HepG2 (cell line): Measurements from ENCODE around the gene CPPED1. TPM values are rescaled to one million over a fixed set of nuclear protein-coding genes. Genes with fewer than 3 reads are reported as not detected.

Source experiments
- CHCHD3 ChIP-seq: sonication (generic); formaldehyde crosslinking; IDR thresholded peaks from 2 replicates; pipeline ENCODE4 v1.8.0; 2022; ENCODE audit warnings: mild to moderate bottlenecking, missing genetic modification reagents, moderate library complexity
- EP300 ChIP-seq, 3 experiments: sonication (generic) in 1 of 3; formaldehyde crosslinking in 1 of 3; IDR thresholded peaks; 2 replicates each; pipeline versions ENCODE4 v1.5.1 to v1.6.1; 2011 to 2020; ENCODE audit warnings: low read depth in 2 of 3, low read length in 2 of 3, borderline replicate concordance in 1 of 3, improper control_type of control experiment in 1 of 3, mild to moderate bottlenecking in 1 of 3, missing genetic modification reagents in 1 of 3, moderate library complexity in 1 of 3
- ETV6 ChIP-seq: sonication (generic); formaldehyde crosslinking; conservative IDR thresholded peaks from 2 replicates; pipeline ENCODE4 v1.4.0; 2020; ENCODE audit warnings: missing genetic modification reagents
- RBAK ChIP-seq: sonication (generic); formaldehyde crosslinking; IDR thresholded peaks from 2 replicates; pipeline ENCODE4 v1.5.1; 2020; ENCODE audit warnings: mild to moderate bottlenecking, missing genetic modification reagents
- RFXAP ChIP-seq: sonication (generic); formaldehyde crosslinking; IDR thresholded peaks from 2 replicates; pipeline ENCODE4 v1.4.0; 2020; ENCODE audit warnings: missing genetic modification reagents, borderline replicate concordance
- SMARCE1 ChIP-seq: fragments of 450-650 bp; IDR thresholded peaks from 2 replicates; pipeline ENCODE4 v1.6.1; 2017; ENCODE audit warnings: borderline replicate concordance
- SOX5 ChIP-seq: IDR thresholded peaks from 2 replicates; pipeline ENCODE4 v1.6.1; 2016; ENCODE audit warnings: borderline replicate concordance
- ZNF567 ChIP-seq: sonication (generic); formaldehyde crosslinking; IDR thresholded peaks from 2 replicates; pipeline ENCODE4 v1.8.1; 2023; ENCODE audit warnings: mild to moderate bottlenecking, missing genetic modification reagents, borderline replicate concordance
- ZNF605 ChIP-seq: sonication (generic); formaldehyde crosslinking; IDR thresholded peaks from 2 replicates; pipeline ENCODE4 v1.8.0; 2022; ENCODE audit warnings: mild to moderate bottlenecking, missing genetic modification reagents
- polyA plus RNA-seq, 8 experiments: library from polyadenylated mRNA; depleted of rRNA in 3 of 8; stranded (reverse) in 7 of 8; unstranded in 1 of 8; fragments of >200 nt; fragmentation: Illumina TruSeq in 4 of 8; extraction: Trizol in 4 of 8; gene quantifications; 2 replicates each; pipeline versions ENCODE4 v1.2.1 to v1.2.3, GENCODE V29; 2011 to 2016; ENCODE audit warnings: low read depth in 4 of 8, missing spikeins in 1 of 8, mixed read lengths in 1 of 8; ENCODE audit not compliant: insufficient read depth in 1 of 8
- total RNA-seq, 5 experiments: library from RNA; depleted of rRNA; stranded (reverse); fragments of >200 nt; fragmentation: Illumina TruSeq; extraction: Trizol; gene quantifications; 2 replicates each; pipeline ENCODE4 v1.2.3, GENCODE V29; 2016; ENCODE audit warnings: low read depth in 1 of 5
- TF ChIP-seq, protein P1 (sequence below): sonication (generic); formaldehyde crosslinking; IDR thresholded peaks from 2 replicates; pipeline ENCODE4 v1.4.0; 2020; ENCODE audit warnings: low read depth, missing genetic modification reagents
- TF ChIP-seq, protein P2 (sequence below): sonication (generic); formaldehyde crosslinking; IDR thresholded peaks from 2 replicates; pipeline ENCODE4 v1.4.0; 2020; ENCODE audit warnings: missing genetic modification reagents
- TF ChIP-seq, protein P3 (sequence below): sonication (generic); formaldehyde crosslinking; IDR thresholded peaks from 2 replicates; pipeline ENCODE4 v1.5.1; 2020; ENCODE audit warnings: missing genetic modification reagents, mild to moderate bottlenecking, borderline replicate concordance
- TF ChIP-seq, protein P4 (sequence below): IDR thresholded peaks from 2 replicates; pipeline ENCODE4 v1.6.1; 2018; ENCODE audit warnings: missing genetic modification reagents
- TF ChIP-seq, protein P5 (sequence below), 2 experiments: fragments of 450-650 bp in 1 of 2; sonication (generic) in 1 of 2; formaldehyde crosslinking; IDR thresholded peaks; 2 replicates each; pipeline versions ENCODE4 v1.5.0 to v1.8.0; 2020 to 2022; ENCODE audit warnings: mild to moderate bottlenecking in 1 of 2, missing genetic modification reagents in 1 of 2
- TF ChIP-seq, protein P6 (sequence below): sonication (generic); formaldehyde crosslinking; IDR thresholded peaks from 2 replicates; pipeline ENCODE4 v1.5.1; 2020; ENCODE audit warnings: mild to moderate bottlenecking, missing genetic modification reagents, borderline replicate concordance

The CPPED1 gene
- total and polyA plus RNA-seq, 2 of the 13 experiments (the other 11 are each of a cell fraction or from before 2014, with no cell fraction given) = 66.6 to 71.3 TPM

DNA sequence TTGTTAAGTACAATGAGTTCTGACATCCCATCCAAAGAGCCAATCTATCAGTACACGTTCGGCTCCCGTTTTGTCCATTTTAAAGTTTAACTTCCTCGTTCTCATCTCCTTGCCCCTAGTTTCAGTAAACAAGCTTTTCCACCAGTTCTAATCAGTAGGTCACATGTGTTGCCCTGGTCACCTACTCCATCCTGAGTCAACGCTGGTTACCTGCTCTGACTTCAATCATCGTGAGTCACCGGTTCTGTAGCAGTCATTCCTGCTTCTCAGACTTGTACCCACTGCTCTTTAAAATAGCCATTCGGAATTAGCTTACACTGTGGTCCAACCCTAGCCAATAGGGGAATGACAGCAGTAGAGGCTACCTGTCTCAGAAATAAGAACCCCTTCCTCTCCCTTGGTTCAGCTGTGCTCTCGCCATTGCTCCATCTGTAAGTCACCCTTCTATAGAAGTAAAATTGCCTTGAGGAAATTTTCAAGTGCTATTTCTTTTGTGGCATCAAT, 191.0 kb downstream of the CPPED1 start (continued):
- TF ChIP-seq, protein P1, sequence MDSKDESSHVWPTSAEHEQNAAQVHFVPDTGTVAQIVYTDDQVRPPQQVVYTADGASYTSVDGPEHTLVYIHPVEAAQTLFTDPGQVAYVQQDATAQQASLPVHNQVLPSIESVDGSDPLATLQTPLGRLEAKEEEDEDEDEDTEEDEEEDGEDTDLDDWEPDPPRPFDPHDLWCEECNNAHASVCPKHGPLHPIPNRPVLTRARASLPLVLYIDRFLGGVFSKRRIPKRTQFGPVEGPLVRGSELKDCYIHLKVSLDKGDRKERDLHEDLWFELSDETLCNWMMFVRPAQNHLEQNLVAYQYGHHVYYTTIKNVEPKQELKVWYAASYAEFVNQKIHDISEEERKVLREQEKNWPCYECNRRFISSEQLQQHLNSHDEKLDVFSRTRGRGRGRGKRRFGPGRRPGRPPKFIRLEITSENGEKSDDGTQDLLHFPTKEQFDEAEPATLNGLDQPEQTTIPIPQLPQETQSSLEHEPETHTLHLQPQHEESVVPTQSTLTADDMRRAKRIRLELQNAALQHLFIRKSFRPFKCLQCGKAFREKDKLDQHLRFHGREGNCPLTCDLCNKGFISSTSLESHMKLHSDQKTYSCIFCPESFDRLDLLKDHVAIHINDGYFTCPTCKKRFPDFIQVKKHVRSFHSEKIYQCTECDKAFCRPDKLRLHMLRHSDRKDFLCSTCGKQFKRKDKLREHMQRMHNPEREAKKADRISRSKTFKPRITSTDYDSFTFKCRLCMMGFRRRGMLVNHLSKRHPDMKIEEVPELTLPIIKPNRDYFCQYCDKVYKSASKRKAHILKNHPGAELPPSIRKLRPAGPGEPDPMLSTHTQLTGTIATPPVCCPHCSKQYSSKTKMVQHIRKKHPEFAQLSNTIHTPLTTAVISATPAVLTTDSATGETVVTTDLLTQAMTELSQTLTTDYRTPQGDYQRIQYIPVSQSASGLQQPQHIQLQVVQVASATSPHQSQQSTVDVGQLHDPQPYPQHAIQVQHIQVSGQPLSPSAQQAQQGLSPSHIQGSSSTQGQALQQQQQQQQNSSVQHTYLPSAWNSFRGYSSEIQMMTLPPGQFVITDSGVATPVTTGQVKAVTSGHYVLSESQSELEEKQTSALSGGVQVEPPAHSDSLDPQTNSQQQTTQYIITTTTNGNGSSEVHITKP (CRISPR knock-in tag) = peak; percentile 70; the same call in 1 of the 2 replicates
- TF ChIP-seq ZNF567 (CRISPR knock-in tag) = no peak
- TF ChIP-seq, protein P2, sequence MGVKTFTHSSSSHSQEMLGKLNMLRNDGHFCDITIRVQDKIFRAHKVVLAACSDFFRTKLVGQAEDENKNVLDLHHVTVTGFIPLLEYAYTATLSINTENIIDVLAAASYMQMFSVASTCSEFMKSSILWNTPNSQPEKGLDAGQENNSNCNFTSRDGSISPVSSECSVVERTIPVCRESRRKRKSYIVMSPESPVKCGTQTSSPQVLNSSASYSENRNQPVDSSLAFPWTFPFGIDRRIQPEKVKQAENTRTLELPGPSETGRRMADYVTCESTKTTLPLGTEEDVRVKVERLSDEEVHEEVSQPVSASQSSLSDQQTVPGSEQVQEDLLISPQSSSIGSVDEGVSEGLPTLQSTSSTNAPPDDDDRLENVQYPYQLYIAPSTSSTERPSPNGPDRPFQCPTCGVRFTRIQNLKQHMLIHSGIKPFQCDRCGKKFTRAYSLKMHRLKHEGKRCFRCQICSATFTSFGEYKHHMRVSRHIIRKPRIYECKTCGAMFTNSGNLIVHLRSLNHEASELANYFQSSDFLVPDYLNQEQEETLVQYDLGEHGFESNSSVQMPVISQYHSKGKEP = no peak
- TF ChIP-seq, protein P3, sequence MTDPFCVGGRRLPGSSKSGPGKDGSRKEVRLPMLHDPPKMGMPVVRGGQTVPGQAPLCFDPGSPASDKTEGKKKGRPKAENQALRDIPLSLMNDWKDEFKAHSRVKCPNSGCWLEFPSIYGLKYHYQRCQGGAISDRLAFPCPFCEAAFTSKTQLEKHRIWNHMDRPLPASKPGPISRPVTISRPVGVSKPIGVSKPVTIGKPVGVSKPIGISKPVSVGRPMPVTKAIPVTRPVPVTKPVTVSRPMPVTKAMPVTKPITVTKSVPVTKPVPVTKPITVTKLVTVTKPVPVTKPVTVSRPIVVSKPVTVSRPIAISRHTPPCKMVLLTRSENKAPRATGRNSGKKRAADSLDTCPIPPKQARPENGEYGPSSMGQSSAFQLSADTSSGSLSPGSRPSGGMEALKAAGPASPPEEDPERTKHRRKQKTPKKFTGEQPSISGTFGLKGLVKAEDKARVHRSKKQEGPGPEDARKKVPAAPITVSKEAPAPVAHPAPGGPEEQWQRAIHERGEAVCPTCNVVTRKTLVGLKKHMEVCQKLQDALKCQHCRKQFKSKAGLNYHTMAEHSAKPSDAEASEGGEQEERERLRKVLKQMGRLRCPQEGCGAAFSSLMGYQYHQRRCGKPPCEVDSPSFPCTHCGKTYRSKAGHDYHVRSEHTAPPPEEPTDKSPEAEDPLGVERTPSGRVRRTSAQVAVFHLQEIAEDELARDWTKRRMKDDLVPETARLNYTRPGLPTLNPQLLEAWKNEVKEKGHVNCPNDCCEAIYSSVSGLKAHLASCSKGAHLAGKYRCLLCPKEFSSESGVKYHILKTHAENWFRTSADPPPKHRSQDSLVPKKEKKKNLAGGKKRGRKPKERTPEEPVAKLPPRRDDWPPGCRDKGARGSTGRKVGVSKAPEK = no peak
- no peak for TF ChIP-seq ETV6 (CRISPR knock-in tag)
- TF ChIP-seq, protein P4, sequence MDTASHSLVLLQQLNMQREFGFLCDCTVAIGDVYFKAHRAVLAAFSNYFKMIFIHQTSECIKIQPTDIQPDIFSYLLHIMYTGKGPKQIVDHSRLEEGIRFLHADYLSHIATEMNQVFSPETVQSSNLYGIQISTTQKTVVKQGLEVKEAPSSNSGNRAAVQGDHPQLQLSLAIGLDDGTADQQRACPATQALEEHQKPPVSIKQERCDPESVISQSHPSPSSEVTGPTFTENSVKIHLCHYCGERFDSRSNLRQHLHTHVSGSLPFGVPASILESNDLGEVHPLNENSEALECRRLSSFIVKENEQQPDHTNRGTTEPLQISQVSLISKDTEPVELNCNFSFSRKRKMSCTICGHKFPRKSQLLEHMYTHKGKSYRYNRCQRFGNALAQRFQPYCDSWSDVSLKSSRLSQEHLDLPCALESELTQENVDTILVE = peak; percentile 26; the same call in 1 of the 2 replicates
- TF ChIP-seq SMARCE1 = no peak
- peak; percentile 90 for TF ChIP-seq SOX5 (CRISPR knock-in tag)
- TF ChIP-seq, protein P5, sequence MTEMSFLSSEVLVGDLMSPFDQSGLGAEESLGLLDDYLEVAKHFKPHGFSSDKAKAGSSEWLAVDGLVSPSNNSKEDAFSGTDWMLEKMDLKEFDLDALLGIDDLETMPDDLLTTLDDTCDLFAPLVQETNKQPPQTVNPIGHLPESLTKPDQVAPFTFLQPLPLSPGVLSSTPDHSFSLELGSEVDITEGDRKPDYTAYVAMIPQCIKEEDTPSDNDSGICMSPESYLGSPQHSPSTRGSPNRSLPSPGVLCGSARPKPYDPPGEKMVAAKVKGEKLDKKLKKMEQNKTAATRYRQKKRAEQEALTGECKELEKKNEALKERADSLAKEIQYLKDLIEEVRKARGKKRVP (CRISPR knock-in tag; IDR thresholded peaks at IDR 0.05) = peak in 1 of 2 experiments; percentile 66; a peak in 2 of 4 replicates
- TF ChIP-seq, protein P6, sequence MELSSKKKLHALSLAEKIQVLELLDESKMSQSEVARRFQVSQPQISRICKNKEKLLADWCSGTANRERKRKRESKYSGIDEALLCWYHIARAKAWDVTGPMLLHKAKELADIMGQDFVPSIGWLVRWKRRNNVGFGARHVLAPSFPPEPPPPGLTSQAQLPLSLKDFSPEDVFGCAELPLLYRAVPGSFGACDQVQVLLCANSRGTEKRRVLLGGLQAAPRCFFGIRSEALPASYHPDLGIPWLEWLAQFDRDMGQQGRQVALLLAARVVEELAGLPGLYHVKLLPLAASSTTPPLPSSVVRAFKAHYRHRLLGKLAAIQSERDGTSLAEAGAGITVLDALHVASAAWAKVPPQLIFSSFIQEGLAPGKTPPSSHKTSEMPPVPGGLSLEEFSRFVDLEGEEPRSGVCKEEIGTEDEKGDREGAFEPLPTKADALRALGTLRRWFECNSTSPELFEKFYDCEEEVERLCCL (CRISPR knock-in tag) = no peak
- peak in 1 of 2 experiments; percentile 92; a peak in 2 of 4 replicates for TF ChIP-seq EP300 (IDR thresholded peaks at IDR 0.05; ENCODE audit: low read depth in 2 of 2, low read length in 2 of 2)
- TF ChIP-seq EP300 (CRISPR knock-in tag; IDR thresholded peaks at IDR 0.05; ENCODE audit: borderline replicate concordance) = peak; percentile 65; the same call in 1 of the 2 replicates
- TF ChIP-seq ZNF605 (CRISPR knock-in tag) = peak; percentile 20; the same call in 1 of the 2 replicates
- TF ChIP-seq RFXAP (CRISPR knock-in tag) = no peak; the same call in 1 of the 2 replicates
- TF ChIP-seq CHCHD3 (CRISPR knock-in tag) = no peak
- TF ChIP-seq RBAK (CRISPR knock-in tag) = no peak
